GM10266 (cell line): ENCODE data around the gene FOXD3.

Experiments
- DNase-seq: peaks from one replicate; pipeline ENCODE4 v3.0.0; 2012; ENCODE audit errors: extremely low spot score
- CTCF ChIP-seq: IDR thresholded peaks from 2 replicates; pipeline ENCODE4 v1.5.1; 2012; ENCODE audit warnings: mild to moderate bottlenecking, low read depth; ENCODE audit not compliant: control insufficient read depth, insufficient read depth; ENCODE audit errors: missing control alignments

Gene FOXD3

DNA sequence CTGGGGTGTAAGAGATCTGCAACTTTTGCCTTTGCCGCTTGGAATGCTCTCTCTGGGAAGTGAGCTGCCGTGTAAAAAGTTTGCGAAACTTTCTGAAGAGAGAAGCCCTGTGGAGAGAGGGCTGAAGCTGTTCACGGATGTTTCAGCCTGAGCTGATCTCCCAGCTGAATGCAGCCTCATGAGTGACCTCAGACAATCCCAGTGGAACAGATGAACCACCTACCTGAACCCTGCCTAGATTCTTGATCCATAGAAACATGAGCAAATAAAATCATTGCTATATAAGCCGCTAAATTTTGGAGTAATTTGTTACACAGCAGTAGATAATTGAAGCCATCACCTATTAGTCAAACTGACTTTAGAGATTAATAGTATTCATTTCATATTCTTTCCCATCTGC, 40.6 kb downstream of the FOXD3 start:
- TF ChIP-seq CTCF: no peak
- DNase-seq: no peak

GRCh38 chr1:63366908-63367214, 44.5 kb downstream of the FOXD3 start:
- no peak for DNase-seq
- TF ChIP-seq CTCF: no peak

- no peak for TF ChIP-seq CTCF
- peak; percentile 97 for DNase-seq
Measured at GRCh38 chr1:63367215-63368103, 45.1 kb downstream of the FOXD3 start, which contains the start of gene ALG6. ALG6 (plus strand) TSS chr1:63367627; CDS start chr1:63370978, 3,351 bp downstream.

- no peak for TF ChIP-seq CTCF
- peak; percentile 26 for DNase-seq
Measured at GRCh38 chr1:63368131-63368530, 45.8 kb downstream of the FOXD3 start.
